ENCODE results near the gene CCNC.
A peak's percentile ranks its signal among the peaks of the same experiment; 100 is the strongest.

CCNC gene

GRCh38 chr6:99568103-99568933, at the start of gene CCNC:
CCNC (minus strand) TSS chr6:99568660; CDS start chr6:99568527, 133 bp downstream.
- TF ChIP-seq CTCF (IDR thresholded peaks at IDR 0.05; ENCODE audit: low read depth, low read length, missing control alignments) = no peak
- DNase-seq (ENCODE audit: low read depth) = peak; percentile 90
- peak within 1 kb of the TSS; percentile 90 for H3K4me3 ChIP-seq (ENCODE audit: low read depth, low read length)

GRCh38 chr6:99617131-99617530, 48.7 kb upstream of the CCNC start:
- no peak overlapping the region for H3K4me3 ChIP-seq (ENCODE audit: low read depth, low read length)
- TF ChIP-seq CTCF (IDR thresholded peaks at IDR 0.05; ENCODE audit: low read depth, low read length, missing control alignments) = no peak
- DNase-seq (ENCODE audit: low read depth) = no peak

- peak; percentile 6 for TF ChIP-seq CTCF (IDR thresholded peaks at IDR 0.05; ENCODE audit: low read depth, low read length, missing control alignments)
- H3K4me3 ChIP-seq (ENCODE audit: low read depth, low read length) = peak overlapping the region; percentile 65
- DNase-seq (ENCODE audit: low read depth) = no peak
Measured at GRCh38 chr6:99614430-99615186, 46.1 kb upstream of the CCNC start.

GRCh38 chr6:99613705-99614429, 45.4 kb upstream of the CCNC start:
- H3K4me3 ChIP-seq (ENCODE audit: low read depth, low read length) = peak overlapping the region; percentile 65
- TF ChIP-seq CTCF (IDR thresholded peaks at IDR 0.05; ENCODE audit: low read depth, low read length, missing control alignments) = no peak
- no peak for DNase-seq (ENCODE audit: low read depth)

GRCh38 chr6:99613409-99613704, 44.9 kb upstream of the CCNC start:
- DNase-seq (ENCODE audit: low read depth) = no peak
- TF ChIP-seq CTCF (IDR thresholded peaks at IDR 0.05; ENCODE audit: low read depth, low read length, missing control alignments) = peak; percentile 62
- H3K4me3 ChIP-seq (ENCODE audit: low read depth, low read length) = peak overlapping the region; percentile 65

GRCh38 chr6:99612551-99613408, 44.3 kb upstream of the CCNC start:
- H3K4me3 ChIP-seq (ENCODE audit: low read depth, low read length) = peak overlapping the region; percentile 65
- no peak for DNase-seq (ENCODE audit: low read depth)

More at GRCh38 chr6:99612551-99613408, 44.3 kb upstream of the CCNC start:
- TF ChIP-seq CTCF (IDR thresholded peaks at IDR 0.05; ENCODE audit: low read depth, low read length, missing control alignments) = no peak
